Cerebellar cortex (tissue), 1 donor: Measurements from ENCODE around the gene NDST1.

Source experiments
- DNase-seq: peaks from one replicate; pipeline ENCODE4 v3.0.0-alpha.2; 2015; ENCODE audit warnings: low spot score

Gene NDST1

DNA sequence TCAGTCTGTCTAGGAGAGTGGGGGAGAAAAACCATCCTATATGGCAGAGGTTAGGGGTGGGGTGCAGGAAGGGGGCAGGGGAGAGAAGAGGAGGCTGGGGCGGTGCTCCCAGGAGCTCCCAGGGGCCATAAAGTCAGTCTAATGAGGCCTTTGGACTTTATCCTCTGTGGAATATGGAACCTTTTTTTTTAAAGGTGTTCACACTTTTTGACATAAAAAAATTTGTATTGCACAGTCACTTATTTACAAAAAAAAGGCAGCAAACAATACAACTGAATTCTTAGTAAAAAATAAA lies 80.6 kb downstream of the NDST1 start:
- DNase-seq, result no peak

DNA sequence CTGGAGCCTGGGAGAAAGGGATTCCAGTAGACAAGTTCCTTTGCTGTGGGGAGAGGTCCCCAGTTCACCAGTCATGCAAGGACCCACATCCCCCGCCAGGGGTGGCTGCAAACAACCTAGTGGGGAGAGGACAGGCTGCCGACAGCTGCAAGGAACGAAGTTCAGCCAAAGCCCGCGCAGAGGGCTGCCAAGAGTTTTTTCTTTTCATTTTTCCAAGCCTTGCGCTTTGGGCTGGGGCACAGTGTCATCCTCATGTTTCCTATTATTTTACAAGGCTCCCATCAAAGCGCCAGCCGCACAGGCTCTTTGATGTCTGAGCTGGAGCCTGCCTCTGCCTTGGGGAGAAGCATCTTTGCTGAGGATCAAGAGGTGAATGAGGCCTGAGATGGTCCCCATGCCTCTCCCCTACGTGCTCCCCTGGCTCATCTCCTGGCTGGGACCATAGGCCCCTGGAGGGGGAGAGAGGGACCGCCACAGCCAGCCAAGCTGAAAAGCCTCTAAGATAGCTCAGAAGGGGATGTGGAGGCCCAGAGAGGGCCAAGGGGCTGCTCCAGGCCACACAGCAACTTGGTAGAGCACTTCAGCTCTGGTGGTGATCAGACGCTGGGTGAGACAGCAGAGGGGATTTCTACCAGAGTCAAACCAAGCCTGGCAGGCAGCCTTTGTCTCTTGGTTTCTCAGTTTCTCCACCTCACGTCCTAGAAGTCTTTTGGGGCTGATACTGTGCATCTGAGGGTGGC lies 82.1 kb downstream of the NDST1 start:
- peak; percentile 43 for DNase-seq

GRCh38 chr5:150590979-150591695 lies 83.2 kb downstream of the NDST1 start:
- no peak for DNase-seq

DNA sequence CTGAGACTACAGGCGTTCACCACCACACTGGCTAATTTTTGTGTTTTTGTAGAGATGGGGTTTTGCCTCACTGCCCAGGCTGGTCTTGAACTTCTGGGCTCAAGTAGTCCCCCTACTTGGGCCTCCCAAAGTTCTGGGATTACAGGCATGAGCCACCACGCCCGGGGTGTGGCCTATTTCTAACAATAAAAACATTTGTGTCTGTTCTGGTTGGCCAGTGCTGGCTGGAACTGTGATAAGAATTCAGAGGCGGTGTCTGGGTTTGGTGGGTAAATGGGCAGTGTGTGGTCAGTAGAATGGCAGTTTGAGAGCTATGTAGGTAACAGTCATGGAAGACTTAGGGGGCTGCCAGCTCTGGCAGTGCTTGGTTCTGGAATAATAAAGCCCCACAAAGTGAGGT lies 85.7 kb downstream of the NDST1 start:
- no peak for DNase-seq

DNA sequence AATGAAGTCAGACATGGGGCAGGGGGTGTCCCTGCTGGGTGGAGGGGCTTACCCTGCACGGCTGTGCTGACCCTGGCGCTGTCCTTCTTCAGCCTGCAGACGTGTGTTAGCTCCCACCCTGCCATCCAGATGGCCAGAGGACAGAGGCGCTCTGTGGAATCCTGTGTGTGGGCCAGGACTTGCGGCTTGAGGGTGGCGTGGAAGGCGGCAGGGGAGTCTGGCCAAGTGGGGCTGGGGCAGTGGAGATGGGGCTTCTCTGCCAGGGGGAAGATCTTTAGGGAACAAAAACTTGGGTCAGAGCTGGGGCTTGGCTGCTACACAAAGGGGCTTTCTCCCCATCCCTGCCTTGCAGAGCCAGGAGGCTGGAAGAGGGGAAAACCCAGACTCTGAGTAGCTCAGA lies 86.1 kb downstream of the NDST1 start:
- DNase-seq, result no peak

DNA sequence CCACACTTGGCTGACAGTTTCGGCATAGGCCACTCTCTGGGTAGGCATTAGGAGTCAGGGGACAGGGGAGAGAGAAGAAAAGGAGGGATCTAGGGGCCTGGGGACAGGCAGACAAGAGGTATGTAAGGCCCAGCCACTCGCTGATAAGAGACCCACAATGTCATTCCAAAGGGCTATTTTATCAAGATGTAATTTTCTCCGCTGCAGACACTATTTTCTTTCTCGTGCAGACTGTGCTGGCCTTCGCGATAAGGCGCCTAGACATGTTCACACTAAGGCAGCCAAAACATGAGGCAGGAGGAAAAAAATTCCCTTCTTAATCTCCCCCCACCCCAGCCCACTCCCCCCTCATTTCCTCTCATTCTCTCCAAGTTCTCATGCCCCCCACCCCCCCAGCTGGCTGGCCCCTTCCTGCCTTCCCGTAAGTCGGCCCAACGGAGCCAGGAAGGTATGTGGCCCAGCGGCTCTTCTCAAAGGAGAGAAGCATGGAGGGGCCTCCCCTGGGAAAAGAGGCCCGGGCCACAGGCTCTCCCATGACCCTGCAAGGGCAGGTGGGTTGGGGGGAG lies 87.6 kb downstream of the NDST1 start:
- DNase-seq, result no peak

GRCh38 chr5:150596313-150596712 lies 88.4 kb downstream of the NDST1 start:
- no peak for DNase-seq

GRCh38 chr5:150596826-150597225 lies 88.9 kb downstream of the NDST1 start:
- DNase-seq, result no peak

DNA sequence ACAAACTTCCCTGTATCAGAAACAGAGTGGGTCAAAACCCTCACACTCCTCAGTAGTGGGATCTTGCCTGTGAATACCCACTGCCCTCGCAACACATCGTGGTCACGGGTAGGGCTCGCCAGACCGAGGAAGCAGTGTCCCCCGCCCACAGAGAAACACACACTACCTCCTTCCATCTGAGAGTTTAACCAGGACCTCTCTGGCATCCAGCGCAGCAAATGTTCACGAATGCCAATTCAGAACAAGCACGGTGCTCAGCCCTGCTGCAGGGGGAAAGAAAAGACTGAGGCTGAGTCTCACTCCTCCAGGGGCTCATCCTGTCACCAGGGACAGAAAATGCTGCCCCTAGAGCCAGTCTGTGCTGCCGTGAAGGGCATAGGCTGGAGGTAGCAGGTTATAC lies 90.1 kb downstream of the NDST1 start:
- DNase-seq, result no peak

GRCh38 chr5:150598821-150599273 lies 90.9 kb downstream of the NDST1 start:
- no peak for DNase-seq

- DNase-seq, result no peak
Measured at GRCh38 chr5:150599281-150599680, 91.3 kb downstream of the NDST1 start.

DNA sequence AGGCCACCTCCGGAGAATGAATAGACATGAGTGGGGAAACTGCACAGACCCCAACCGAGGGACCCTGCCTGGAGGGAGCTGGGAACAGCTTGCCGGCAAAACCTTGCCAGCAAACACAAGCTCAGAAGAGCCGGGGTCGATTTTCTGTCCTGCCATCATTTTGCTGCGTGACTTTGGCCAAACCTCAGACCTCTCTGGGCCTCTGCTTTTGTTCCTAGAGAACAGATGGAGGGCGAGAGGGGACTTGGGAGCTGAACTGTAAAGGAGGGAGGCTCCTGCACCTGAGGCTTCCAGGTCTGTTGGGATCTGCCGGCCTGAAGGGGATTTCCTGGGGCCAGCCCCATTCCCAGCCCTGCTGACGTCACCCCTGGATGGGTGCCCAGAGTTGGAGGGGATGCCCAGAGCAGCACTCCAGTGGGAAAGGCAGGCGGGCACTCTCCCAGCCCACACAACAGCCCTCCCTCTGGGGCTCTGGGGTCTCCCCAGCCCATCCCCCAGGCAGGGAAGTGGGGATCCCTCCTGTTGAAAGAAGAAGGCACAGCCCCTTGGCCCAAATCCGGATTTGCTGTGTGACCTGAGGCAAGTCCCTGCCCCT lies 92.1 kb downstream of the NDST1 start:
- no peak for DNase-seq

DNA sequence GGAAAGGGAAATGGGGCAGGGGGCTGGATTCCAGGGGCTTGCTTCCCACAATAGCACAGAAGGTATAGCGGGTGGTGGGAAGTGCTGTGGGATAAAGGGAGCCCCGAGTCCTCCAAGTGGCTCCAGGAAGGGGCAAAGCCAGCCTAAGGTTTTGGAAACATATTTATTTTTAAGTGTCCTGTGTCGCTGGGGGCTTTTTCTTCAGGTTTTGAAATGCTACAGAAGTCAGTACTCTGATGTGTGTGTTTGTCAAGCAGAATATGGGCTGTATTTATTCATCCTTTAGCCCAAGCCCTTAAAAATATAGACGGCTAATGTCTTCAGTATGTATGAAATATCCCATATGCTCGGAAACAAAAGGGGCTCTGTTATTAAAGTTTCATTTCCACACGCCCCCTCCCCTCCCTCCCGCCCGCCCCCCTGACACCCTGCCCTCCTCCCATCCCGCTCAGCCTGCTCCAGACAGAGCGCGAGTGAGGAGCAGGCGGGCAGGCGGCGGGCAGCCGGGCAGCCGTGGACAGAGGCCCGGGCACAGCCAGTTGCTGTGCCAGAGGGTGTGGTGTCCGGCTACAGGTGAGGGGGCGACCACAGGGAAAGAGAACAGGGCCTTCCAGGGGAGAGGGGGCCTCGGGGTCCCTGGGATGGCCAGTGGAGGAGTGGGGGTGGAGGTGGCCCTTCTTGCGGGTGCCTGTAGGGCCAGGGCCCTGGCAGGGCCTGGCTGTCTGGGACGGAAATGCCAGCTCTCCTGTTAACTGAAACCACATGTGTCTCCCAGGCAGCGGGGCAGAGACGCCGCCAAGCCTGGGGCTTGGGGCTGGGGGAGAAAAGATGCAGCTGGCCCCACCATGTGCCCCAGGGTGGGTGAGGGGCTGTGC lies 92.9 kb downstream of the NDST1 start:
- no peak for DNase-seq

- DNase-seq, result no peak
Measured at GRCh38 chr5:150601491-150602345, 93.8 kb downstream of the NDST1 start.

GRCh38 chr5:150603052-150603451 lies 95.1 kb downstream of the NDST1 start:
- no peak for DNase-seq

GRCh38 chr5:150603491-150603890 lies 95.6 kb downstream of the NDST1 start:
- no peak for DNase-seq

GRCh38 chr5:150604010-150604409 lies 96.1 kb downstream of the NDST1 start:
- DNase-seq, result no peak

DNA sequence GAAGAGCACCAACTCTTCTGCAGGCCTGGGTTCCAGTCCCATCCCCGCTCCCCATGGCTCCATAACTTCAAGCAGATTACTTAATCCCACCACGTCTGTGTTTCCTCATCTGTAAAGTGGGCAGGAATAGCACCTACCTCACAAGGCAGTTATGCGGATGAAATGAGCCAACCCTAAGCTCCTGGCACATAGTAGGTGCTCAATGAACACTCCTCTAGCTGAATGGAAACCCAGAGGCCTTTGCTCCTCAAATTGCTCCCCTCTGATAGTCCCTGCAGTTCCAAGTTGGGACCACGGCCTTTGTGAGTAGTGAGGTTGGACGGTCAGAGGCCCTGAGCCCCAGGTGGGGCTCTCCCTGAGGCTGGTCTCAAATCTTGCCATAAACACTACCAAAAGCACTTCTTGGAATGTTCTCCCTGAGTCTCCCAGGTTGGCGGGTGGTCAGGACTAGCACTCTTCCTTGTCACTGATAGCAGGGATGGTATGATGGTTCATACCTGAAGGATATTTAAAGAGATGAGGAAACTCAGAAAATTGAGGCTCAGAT lies 97.0 kb downstream of the NDST1 start:
- no peak for DNase-seq

DNA sequence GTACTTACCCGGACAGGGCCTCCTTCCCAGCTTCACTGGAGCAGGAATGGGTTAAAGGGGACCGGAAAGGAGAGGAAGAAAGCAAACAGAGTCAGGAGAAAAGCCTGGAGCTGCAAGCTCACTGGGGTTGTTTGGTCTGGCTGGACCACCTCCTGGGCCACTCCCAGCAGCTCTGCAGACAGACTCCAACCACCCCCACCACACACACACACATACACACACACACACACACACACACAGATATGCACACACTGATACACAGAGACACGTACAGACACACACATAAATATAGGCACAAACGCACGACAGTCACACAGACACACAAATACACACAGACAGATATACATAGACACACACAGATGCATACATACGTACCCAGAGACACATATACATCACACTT lies 97.6 kb downstream of the NDST1 start:
- DNase-seq, result no peak

- DNase-seq, result no peak
Measured at GRCh38 chr5:150606476-150606875, 98.5 kb downstream of the NDST1 start.

DNA sequence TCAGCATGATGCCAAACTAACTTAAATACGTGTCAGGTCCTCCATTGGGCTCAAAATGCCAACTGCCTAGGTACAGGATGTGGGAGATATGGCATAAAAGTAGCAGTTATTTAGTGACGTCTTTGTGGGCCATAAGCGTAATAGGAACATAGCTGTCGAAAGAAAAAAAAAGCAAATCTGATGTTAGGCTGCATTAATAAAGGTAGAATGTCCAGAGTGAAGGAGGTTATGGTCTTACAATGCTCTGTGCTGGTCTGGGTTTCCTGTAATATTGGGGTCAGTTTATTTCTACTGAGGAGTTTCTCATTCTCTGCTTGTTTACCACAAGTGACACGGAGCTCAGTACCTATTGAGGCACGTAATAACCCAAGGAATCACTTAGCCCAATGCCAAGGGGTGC lies 99.2 kb downstream of the NDST1 start:
- DNase-seq, result no peak
